Gastroesophageal sphincter (tissue), 4 donors: ENCODE measurements around the gene FAM168B. TPM values are rescaled to one million over a fixed set of nuclear protein-coding genes. Genes with fewer than 3 reads are reported as not detected.

Experiments used
- ATAC-seq: fragments of 150-250 bp; one replicate; pipeline ENCODE4 v1.9.1; 2016; ENCODE audit warnings: mild to moderate bottlenecking, moderate library complexity
- H3K27ac ChIP-seq, 4 donors: fragments of 200-600 bp; sonication (generic) in 3 of 4; 1 replicate in 3 of 4; 2 replicates in 1 of 4; pipeline ENCODE4 v1.5.1; 2016 to 2019
- H3K27me3 ChIP-seq: fragments of 200-600 bp; sonication (generic); one replicate; pipeline ENCODE4 v1.5.1; 2019
- H3K36me3 ChIP-seq, 2 donors: fragments of 200-600 bp; sonication (generic); one replicate each; pipeline ENCODE4 v1.5.1; 2019; ENCODE audit warnings: control low read depth in 1 of 2
- H3K4me1 ChIP-seq, 3 donors: fragments of 200-600 bp; sonication (generic); 1 replicate in 2 of 3; 2 replicates in 1 of 3; pipeline ENCODE4 v1.5.1; 2016 to 2019; ENCODE audit warnings: control low read depth in 2 of 3
- H3K4me3 ChIP-seq, 2 donors: fragments of 200-600 bp; sonication (generic); one replicate each; pipeline ENCODE4 v1.5.1; 2019; ENCODE audit warnings: mild to moderate bottlenecking in 1 of 2, moderate library complexity in 1 of 2
- H3K9me3 ChIP-seq, 3 donors: fragments of 200-600 bp; sonication (generic); one replicate each; pipeline ENCODE4 v1.5.1; 2017 to 2019; ENCODE audit warnings: control low read depth in 2 of 3
- CTCF ChIP-seq, 4 experiments: fragments of 200-600 bp in 2 of 4; fragments of 450-650 bp in 2 of 4; sonication (generic) in 1 of 4; IDR thresholded peaks; one replicate each; pipeline ENCODE4 v1.5.1; 2017 to 2019; ENCODE audit warnings: antibody characterized with exemption in 4 of 4, mild to moderate bottlenecking in 2 of 4, moderate library complexity in 2 of 4
- EP300 ChIP-seq: sonication (generic); formaldehyde crosslinking; IDR thresholded peaks from one replicate; pipeline ENCODE4 v1.6.1; 2017; ENCODE audit warnings: antibody characterized with exemption, mild to moderate bottlenecking
- POLR2A ChIP-seq, 2 donors: fragments of 450-650 bp; IDR thresholded peaks; one replicate each; pipeline ENCODE4 v1.6.1; 2017; ENCODE audit warnings: antibody characterized with exemption in 2 of 2, mild to moderate bottlenecking in 2 of 2, moderate library complexity in 1 of 2
- POLR2AphosphoS5 ChIP-seq: sonication (generic); formaldehyde crosslinking; IDR thresholded peaks from one replicate; pipeline ENCODE4 v1.6.1; 2017; ENCODE audit warnings: antibody characterized with exemption
- WGBS, 2 donors: methylation state at CpG; one replicate each; pipeline ENCODE4 v1.1.5; 2018; ENCODE audit warnings: low coverage in 1 of 2; 5-methylcytosine and 5-hydroxymethylcytosine counted together
- total RNA-seq, 4 donors: library from RNA; depleted of rRNA; stranded (reverse); fragments of >200 nt; gene quantifications; one replicate each; pipeline ENCODE4 v1.1.0, GENCODE V29; 2016

FAM168B gene
- total RNA-seq, 4 donors from 2014 or later = 184 to 244 (median 198) TPM

GRCh38 chr2:131044075-131044756 lies 49.0 kb downstream of the FAM168B start:
- no peak for ATAC-seq
- WGBS, 2 donors = 94 to 100% methylated on average over 1 to 6 of the region's 24 CpGs
- TF ChIP-seq POLR2A (IDR thresholded peaks at IDR 0.05) (no peak), POLR2AphosphoS5 (no peak), CTCF (IDR thresholded peaks at IDR 0.05) (no peak), EP300 (no peak)
- Histone ChIP-seq H3K27me3 (peaks cover 4% of the 10 kb centered on the region), H3K4me1 (no peaks in the 10 kb centered on the region), H3K36me3 (peaks cover 0 to 88% of the 10 kb centered on the region in 2 donors), H3K27ac (no peak overlapping the region), H3K4me3 (no peak overlapping the region), H3K9me3 (no peaks in the 10 kb centered on the region)

- H3K27ac ChIP-seq = no peak overlapping the region
- H3K27me3 ChIP-seq = peaks cover 4% of the 10 kb centered on the region
- TF ChIP-seq POLR2A (IDR thresholded peaks at IDR 0.05) (no peak), EP300 (no peak), CTCF (IDR thresholded peaks at IDR 0.05) (no peak), POLR2AphosphoS5 (no peak)
- H3K36me3 ChIP-seq = peaks cover 0 to 80% of the 10 kb centered on the region in 2 donors
- H3K4me3 ChIP-seq = no peak overlapping the region
- 80 to 88% methylated on average over 1 to 5 of the region's 18 CpGs for WGBS, 2 donors
- H3K4me1 ChIP-seq = no peaks in the 10 kb centered on the region
- no peaks in the 10 kb centered on the region for H3K9me3 ChIP-seq
- no peak for ATAC-seq
These were observed 49.8 kb downstream of the FAM168B start for GRCh38 chr2:131043199-131044074.

DNA sequence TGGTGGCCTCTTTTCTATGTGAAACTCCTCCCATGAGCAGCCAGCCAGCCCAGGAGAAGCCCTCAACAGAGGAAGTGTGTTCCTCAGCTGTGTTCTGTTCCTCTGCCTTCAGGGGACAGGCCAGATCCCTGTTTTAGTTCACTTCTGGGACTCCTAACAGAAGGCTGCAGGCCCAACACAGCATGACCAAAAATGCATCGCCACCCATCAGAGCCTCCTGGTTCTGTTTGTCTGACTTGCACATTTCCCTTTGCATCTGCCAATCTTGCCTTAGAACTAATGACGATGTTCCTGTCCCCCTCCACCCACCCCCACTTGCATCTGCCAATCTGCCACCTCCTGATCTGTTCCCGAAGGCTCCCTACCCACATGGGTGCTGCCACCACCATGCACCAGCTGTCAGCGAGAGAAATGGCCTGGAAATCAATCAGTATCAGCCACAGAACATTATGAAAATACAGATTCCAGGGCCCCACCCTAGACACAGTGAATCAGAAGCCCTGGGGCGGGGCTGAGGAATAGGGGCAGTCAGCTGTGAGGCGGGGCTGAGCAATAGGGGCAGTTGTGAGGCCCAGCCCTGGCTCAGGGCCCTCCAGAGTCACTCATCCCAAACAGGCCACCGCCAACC lies 51.0 kb downstream of the FAM168B start:
- Histone ChIP-seq H3K27ac (no peak overlapping the region), H3K36me3 (peaks cover 0 to 68% of the 10 kb centered on the region in 2 donors)
- ATAC-seq = no peak

GRCh38 chr2:131041402-131042147 lies 51.7 kb downstream of the FAM168B start:
- no peak for ATAC-seq
- Histone ChIP-seq H3K27ac (no peak overlapping the region), H3K4me1 (peaks cover 0 to 3% (median 0%) of the 10 kb centered on the region in 3 donors), H3K27me3 (peaks cover 4% of the 10 kb centered on the region), H3K4me3 (no peak overlapping the region), H3K9me3 (no peaks in the 10 kb centered on the region), H3K36me3 (peaks cover 0 to 61% of the 10 kb centered on the region in 2 donors)
- WGBS, 2 donors = 80 to 81% methylated on average over 1 to 3 of the region's 14 CpGs
- TF ChIP-seq EP300 (no peak), POLR2A (IDR thresholded peaks at IDR 0.05) (no peak), POLR2AphosphoS5 (no peak), CTCF (IDR thresholded peaks at IDR 0.05) (no peak)

More for the DNA sequence above, 51.0 kb downstream of the FAM168B start:
- WGBS, 2 donors = 85% methylated on average over 6 of the region's 7 CpGs; no CpG with 5 or more reads in 1 of the 2 donors
- no peak for TF ChIP-seq CTCF (IDR thresholded peaks at IDR 0.05)
- no peak for TF ChIP-seq POLR2AphosphoS5
- TF ChIP-seq EP300 = no peak
- no peak for TF ChIP-seq POLR2A (IDR thresholded peaks at IDR 0.05)
- H3K4me1 ChIP-seq = no peaks in the 10 kb centered on the region
- H3K9me3 ChIP-seq = no peaks in the 10 kb centered on the region
- peaks cover 4% of the 10 kb centered on the region for H3K27me3 ChIP-seq
- H3K4me3 ChIP-seq = no peak overlapping the region
